NCI-H1417 (cell line): ENCODE measurements around the gene CHN2.

Source experiments
- DNase-seq, 3 experiments: peaks; one replicate each; lab custom pipeline; 2025; lab: John Stamatoyannopoulos, UW

The CHN2 gene

GRCh38 chr7:29332042-29332811 is 137.7 kb downstream of the CHN2 start:
- peak; percentile 92 to 99 (median 93) for DNase-seq

GRCh38 chr7:29332875-29333855 is 138.6 kb downstream of the CHN2 start:
- DNase-seq: peak; percentile 31 to 76 (median 72)

GRCh38 chr7:29335188-29336083 is 140.9 kb downstream of the CHN2 start:
- no peak for DNase-seq

- DNase-seq: no peak
Measured at GRCh38 chr7:29337546-29338116, 143.1 kb downstream of the CHN2 start.

- no peak for DNase-seq
Measured at GRCh38 chr7:29340696-29341095, 146.1 kb downstream of the CHN2 start.

GRCh38 chr7:29341156-29341555 is 146.6 kb downstream of the CHN2 start:
- peak in 1 of 3 experiments; percentile 53 for DNase-seq

GRCh38 chr7:29342761-29343160 is 148.2 kb downstream of the CHN2 start:
- no peak for DNase-seq

GRCh38 chr7:29343399-29343798 is 148.8 kb downstream of the CHN2 start:
- no peak for DNase-seq

GRCh38 chr7:29344334-29344978 is 149.9 kb downstream of the CHN2 start:
- no peak for DNase-seq

GRCh38 chr7:29345590-29345989 is 151.0 kb downstream of the CHN2 start:
- peak; percentile 45 to 77 (median 51) for DNase-seq

GRCh38 chr7:29346231-29346978 is 151.8 kb downstream of the CHN2 start:
- no peak for DNase-seq

- no peak for DNase-seq
Measured at GRCh38 chr7:29349362-29349761, 154.8 kb downstream of the CHN2 start.

- peak; percentile 84 to 98 (median 89) for DNase-seq
Measured at GRCh38 chr7:29350351-29350750, 155.8 kb downstream of the CHN2 start.

- DNase-seq: no peak
Measured at GRCh38 chr7:29352041-29352440, 157.5 kb downstream of the CHN2 start.

- DNase-seq: peak in 1 of 3 experiments; percentile 84
Measured at GRCh38 chr7:29353810-29354209, 159.2 kb downstream of the CHN2 start.

GRCh38 chr7:29354340-29354739 is 159.8 kb downstream of the CHN2 start:
- peak in 2 of 3 experiments; percentile 84 to 94 for DNase-seq

GRCh38 chr7:29355388-29355787 is 160.8 kb downstream of the CHN2 start:
- DNase-seq: no peak

- DNase-seq: peak in 1 of 3 experiments; percentile 37
Measured at GRCh38 chr7:29356631-29357030, 162.1 kb downstream of the CHN2 start.

GRCh38 chr7:29359482-29360093 is 165.0 kb downstream of the CHN2 start:
- DNase-seq: no peak
